Stimulated activated CD8-positive, alpha-beta memory T cell treated with anti-CD3 and anti-CD28 coated beads, Interleukin-12 subunit alpha, Interleukin-12 subunit beta, amount 100 ng/mL, for 1 hour (primary cell): ENCODE data around the gene NAP1L1.

Experiments
- DNase-seq: peaks from one replicate; pipeline ENCODE4 v3.0.0-alpha.2; 2020; ENCODE audit warnings: low read depth

NAP1L1 gene, protein sequence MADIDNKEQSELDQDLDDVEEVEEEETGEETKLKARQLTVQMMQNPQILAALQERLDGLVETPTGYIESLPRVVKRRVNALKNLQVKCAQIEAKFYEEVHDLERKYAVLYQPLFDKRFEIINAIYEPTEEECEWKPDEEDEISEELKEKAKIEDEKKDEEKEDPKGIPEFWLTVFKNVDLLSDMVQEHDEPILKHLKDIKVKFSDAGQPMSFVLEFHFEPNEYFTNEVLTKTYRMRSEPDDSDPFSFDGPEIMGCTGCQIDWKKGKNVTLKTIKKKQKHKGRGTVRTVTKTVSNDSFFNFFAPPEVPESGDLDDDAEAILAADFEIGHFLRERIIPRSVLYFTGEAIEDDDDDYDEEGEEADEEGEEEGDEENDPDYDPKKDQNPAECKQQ

DNA sequence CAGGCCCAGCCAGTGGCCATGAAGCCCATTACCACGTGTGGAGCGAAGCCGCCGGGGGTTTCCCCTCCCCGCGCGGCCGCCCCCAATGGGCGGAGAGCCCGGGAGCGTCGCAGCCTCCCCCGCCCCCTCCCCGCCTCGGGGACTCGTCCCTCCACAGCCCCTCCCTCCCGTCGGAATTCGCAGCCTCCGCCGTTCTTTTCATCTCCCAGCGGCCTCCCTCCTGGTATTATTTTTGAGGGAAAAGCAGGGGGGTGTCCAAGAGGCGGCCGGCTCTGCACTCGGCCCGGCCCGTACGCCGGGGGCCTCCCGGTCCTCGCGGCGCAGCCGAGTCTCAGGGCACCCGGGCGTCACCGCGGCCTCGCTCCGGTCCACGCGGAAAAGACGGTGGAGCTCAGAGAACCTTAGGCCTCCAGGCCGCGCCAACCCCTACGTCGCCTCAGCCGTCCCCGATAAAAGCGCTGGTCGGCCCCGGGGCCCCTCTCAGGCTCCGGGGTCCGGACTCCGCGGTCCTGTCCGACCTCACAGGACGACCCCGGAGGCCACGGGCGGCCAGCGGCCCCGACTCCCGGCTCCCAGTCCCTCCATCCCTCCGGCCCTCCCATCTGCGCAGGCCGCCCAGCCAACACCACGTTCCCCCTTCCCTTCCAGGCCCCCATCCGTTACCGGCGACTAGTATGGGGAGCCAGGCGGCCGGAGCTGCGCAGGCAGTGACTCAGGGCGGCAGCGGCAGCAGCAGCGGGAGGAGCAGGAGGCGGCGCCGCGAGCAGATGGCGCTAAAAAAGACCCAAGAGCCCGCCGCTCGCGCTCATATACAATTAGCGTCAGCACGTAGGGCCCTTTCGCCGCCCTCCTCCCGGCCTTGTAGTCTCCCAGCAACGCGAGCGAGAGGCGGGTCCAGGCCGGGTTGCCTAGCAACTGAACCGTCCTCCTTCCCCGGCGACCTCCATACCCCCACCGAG lies at the start of gene NAP1L1:
Gene NAP1L1, minus strand, starts transcription at position 782 of the 959 bp plus-strand sequence. CDS start 10,466 bp downstream, outside the sequence.
- DNase-seq, result peak; percentile 95

DNA sequence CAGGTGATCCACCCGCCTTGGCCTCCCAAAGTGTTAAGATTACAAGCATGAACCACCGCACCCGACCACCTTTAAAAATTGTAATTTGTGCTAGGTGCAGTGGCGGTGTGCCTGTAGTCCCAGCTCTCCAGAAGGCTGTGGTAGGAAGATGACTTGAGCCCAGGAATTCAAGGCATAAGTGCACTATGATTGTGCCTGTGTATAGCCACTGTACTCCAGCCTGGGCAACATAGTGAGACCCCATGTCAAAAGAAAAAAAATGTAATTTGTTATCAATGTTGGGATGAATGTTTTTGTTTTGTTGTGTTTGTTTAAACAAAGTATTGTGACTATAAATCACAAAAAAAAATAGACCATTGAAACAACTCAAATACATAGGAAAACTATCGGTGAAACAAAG lies 43.1 kb upstream of the NAP1L1 start:
- no peak for DNase-seq

DNA sequence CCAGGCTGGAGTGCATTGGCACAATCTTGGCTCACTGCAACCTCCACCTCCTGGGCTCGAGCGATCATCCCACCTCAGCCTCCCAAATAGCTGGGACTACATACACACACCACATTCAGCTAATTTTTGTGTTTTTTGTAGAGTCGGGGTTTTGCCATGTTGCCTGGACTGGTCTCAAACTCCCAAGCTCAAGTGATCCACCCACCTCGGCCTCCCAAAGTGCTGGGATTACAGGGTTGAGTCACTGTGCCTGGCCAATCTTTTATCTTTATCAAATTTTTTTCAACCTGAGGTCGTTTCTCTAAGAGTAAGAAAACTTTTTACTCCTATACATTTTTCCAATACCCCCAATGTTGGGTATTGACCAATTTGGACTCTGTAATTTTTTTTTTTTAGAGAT lies 40.0 kb upstream of the NAP1L1 start:
- DNase-seq, result no peak

DNA sequence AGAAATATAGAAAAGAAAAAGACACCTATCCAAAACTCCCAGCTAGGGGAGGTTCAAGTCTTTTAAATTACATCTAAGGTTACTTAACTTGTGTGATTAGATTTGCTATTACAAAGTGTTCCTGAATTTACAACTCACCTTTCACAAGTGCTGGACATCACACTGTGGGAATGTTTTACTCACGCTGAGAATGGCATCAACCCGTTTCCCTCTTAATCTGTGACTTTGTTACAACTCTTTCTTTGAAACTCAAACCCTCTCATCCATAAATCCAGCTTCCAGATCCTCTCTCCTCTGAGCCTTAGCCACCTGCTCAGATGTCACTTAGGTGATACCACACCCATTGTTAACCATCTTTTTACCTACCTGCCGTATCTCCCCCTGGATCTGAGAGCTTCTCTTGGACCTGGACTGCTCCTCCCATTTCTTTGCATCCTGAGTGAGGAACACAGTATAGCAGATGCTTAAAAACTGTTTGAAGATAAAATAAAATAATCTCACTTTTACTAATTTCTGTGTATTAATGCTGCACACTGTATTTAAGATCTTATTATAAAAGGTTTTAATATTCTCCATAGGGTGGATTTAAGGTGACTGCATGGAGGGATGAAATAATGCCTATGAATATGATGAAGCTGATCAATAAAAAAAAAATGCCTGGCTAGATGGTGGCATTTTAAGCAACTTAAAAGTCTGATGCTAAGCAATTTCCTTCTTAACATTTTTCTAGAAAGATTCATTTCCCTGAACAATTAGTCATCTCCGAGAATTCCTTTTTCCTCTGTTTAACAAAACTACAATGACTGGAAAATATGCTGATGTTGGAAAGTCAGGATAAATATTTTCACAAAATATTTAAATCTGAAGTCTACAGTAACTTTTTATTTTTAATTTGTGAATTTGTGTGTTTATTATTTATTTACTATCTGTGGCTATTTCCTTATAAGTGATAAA lies 39.1 kb upstream of the NAP1L1 start:
- no peak for DNase-seq

DNA sequence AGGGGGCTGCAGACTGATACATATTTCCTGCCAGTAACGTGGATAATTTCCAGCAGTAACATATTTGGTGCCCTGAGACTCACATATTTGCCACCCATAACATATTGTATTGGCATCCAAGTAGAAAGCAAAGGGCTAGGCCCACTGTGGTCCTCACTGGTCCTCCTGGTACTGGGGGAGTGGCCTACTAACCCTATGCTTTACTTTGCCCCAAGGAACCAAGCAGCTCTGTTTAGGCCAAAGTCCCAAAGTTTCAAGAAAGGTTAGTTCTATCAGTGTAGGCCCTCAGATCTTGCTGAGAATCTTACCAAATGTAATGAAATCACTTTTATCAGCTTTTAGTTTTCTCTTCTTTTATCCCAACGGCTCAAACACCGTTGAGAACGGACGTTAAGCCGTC lies 35.4 kb upstream of the NAP1L1 start:
- no peak for DNase-seq

DNA sequence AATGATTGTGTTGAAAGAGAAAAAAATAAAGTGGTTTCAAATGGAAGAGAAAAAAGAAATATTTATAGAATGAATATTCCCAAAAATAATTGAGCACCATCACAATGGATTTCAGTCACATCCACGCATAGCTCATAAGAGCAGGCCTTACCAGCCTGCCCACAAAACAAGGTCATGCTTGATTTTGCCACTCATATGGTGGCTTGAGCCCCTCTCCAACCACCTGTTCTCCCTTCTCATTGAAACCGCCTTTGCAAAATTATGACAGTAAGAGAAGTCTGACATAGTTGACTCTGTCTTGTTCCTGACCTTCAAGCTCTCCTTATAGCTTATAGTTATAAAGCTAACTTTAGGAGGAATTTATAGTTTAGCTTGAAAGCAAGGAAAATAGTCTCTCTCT lies 33.3 kb upstream of the NAP1L1 start:
- DNase-seq, result no peak

DNA sequence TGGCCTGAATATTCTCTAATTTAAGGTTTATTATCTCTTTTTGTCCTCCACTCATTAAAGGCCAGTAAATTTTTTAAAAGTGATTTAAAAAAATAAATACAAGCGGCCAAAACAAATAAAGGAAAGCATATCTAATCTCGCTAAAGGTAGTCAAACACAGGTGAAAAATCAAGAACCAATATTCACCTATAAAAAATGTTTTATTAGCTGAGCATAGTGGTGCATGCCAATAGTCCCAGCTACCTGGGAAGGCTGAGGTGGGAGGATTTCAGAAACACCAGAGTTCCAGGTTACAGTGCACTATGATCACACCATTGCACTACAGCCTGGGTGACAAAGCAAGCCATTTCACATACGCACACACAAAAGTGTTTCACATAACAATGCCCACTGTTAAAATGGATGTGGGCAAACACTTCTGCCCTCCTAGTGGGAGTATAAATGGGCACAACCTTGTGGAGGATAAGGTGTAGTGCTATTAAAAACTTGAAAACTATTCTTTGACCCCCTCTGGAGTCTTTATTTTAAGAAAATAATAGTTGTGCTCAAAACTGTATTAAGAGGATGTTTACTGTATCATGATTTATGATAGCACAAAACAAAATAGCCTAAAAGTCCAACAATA lies 32.7 kb upstream of the NAP1L1 start:
- no peak for DNase-seq

DNA sequence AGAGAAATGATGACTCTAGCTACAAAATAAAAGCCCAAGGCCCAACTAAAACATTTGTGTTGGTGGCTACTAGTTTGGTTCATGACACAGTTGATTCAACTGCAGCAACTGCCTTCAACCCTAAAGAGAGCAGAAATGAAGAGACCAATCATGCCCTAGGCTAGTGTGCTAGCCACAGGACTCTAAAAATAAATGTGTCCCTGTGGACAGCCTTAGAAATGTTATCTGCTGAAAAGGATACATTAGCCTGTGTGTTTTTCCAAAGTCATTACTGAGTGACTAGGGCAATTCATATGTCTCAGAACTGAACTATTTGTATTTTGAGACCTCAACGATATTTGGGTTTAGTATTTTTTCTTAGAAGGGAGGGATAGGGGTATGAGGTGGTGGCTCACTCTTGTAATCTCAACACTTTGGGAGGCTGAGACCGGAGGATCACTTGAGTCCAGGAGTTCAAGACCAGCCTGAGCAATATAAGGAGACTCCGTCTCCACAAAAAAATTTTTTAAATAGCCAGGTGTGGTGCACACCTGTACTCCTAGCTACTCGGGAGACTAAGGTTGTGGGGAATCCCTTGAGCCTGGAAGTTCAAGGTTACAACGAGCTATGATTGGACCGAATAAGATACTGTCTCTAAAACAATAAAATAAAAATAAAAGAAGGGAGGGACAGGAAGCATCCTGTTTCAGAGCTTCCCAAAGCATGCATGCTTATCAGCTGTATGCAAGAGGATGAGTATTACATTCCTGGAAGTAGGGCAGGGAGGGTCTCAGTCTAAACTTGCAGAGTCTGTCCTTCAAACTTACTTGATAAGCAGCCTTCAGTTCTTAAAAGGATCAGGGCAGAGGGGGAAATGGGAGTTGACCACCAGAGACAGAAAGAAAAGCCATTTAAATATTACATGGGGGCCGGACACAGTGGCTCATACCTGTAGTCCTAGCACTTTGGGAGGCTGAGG lies 29.6 kb upstream of the NAP1L1 start:
- no peak for DNase-seq

DNA sequence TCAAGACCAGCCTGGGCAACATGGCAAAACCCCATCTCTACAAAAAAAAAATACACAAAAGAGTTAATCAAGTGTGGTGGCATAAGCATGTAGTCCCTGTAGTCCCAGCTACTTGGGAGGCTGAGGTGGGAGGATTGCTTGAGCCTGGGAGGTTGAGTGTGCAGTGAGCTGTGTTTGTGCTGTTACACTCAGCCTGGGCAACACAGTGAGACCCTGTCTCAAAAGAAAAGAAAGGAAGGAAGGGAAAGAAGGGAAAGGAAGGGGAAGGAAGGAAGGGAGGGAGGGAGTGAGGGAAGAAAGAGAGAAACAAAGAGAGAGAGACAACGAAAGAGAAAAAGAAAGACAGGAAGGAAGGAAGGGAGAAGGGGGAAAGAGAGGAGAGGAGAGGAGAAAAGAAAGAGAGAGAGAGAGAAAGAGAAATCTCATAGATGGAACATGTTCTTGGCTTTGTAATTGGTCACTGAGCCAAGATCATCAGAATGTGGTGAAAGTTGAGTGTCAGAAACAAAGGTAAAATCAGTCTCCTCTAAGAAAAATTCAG lies 26.8 kb upstream of the NAP1L1 start:
- no peak for DNase-seq

DNA sequence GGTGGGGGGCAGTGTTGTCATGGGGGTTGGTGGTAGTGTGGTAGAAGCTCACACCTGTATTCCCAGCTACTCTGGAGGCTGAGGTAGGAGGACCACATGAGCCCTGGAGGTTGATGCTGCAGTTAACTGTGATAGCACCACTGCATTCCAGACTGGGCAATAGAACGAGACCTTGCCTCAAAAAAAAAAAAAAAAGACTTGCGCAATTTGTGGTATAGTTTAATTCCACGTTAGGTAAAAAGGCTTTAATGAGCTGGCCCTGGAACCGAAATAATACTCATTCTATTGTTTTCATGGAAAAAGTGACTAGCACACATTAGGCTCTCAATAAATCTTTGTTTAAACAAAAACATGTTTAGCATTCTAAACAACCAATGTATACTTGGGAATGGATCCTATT lies 25.4 kb upstream of the NAP1L1 start:
- DNase-seq, result no peak

DNA sequence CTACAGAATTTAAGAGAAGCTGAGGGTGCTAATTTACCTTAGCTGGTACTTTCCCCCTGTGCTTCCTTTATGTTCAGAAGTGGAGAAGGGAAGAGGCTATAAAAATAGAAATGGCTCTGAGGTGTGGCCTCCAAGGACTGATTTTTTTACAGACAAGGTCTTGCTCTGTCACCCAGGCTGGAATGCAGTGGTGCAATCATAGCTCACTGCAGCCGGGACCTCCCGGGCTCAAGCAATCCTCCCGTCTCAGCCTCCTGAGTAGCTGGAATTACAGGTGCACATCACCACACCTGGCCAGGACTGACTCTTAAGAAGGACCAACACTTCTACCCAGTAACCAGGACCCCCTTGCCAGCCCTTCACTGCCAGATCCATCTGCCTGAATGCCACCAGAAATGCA lies 23.9 kb upstream of the NAP1L1 start:
- DNase-seq, result no peak

DNA sequence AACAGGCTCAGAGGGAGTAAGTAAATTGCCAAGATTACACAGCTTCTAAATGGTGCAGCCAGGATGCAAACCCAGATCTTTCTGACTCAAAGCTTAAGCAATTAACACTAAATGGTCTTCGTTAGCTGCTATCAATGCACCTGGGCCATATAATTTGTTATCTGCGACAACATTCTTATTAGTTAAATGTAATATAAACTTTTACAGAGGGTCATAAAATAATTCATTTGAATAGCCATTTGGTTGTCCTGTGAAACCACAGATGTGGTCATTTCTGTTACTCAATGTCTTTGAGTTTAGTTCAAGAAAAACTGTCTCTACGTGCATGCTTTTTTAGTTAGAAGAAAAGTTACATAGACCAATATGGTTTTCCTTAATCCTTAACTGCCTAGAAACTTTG lies 22.1 kb upstream of the NAP1L1 start:
- DNase-seq, result no peak

DNA sequence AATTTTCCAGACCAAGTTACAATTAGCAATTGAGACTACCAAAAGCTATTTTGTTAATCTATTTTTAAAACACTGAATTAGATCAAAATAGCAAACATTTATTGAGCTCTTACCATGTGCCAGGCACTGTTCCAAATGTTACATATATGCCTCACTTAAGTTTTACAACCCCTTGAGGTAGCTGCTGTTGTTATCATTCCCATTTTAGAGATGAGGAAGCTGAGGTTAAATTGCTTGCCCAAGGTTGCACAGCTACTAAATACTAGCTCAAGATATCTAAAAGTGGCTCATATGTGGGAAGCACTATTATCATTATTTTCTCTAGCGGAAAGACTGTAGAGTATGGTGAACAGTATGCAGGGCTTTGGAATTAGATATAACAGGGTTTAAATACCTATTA lies 19.5 kb upstream of the NAP1L1 start:
- DNase-seq, result no peak

DNA sequence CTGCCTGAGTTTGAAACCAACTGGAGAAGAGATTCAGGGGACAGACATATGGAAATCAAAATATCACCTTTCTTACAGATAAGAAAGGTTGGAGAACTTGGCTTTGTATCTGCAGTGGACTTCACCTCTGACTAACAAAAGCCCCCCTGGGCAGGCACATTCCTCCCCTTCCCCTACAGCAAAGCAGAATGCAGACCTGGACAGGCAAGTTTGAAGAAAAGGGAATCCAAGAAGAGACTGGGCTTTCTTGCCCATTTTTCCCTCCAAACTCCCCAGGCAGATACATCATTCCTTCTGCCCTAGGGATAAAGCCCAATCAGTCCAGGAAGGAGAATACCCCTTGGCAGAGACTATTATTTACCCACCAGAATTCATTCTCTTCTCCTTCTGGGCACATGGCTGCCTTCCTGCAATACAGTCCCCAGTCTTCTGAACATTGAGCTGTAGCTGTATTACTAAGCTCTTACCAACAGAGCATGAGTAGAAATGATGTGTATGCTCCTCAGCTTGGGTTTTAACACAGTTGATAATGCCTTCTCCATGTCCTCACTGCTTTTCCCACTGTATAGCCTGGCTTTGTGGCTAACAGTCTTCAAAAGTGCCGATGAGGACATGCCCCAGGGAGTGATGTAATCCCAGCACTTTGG lies 17.4 kb upstream of the NAP1L1 start:
- DNase-seq, result no peak

DNA sequence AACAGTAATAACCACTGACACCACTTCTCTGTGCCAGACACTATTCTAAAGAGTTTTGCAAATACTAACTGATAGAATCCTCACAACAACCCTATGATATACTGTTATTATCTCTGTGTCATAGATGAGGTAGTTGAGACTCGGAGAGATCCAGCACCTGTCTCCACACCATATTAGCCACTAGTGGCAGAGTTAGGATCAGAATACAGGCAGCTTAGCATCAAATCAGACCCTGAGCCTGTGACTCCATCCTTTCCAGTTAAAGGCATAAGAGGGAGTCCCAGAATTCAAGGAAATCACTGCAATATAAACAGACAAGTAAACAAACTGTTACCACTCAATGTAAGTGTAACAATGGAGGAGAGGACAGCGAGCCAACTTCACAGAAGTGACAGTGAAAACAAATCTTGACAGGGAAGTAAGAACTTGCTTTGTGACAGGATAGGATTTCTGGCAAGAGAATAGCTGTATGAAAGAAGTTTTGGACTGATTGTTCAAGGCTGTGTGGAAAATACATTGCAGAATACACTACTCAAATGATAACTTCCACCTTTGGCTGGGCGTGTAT lies 11.7 kb upstream of the NAP1L1 start:
- no peak for DNase-seq

DNA sequence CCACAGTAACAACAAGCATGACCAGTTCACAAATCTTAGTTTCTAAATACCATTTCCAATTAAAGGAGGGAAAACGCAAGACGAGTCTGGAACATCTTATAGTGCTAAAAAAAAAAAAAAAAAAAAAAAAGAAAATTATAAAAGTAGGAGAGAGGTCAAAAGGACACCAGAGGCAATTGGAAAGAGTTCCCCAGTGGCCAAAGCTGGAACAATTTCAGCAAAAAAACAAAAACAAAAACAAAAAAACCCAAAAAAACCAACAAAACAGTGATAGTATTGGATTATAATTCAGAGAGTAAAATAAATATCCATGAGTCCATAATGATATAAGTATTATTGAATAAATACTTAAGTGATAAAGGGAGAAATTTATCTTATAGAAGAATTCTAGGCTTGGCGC lies 10.3 kb upstream of the NAP1L1 start:
- DNase-seq, result no peak

DNA sequence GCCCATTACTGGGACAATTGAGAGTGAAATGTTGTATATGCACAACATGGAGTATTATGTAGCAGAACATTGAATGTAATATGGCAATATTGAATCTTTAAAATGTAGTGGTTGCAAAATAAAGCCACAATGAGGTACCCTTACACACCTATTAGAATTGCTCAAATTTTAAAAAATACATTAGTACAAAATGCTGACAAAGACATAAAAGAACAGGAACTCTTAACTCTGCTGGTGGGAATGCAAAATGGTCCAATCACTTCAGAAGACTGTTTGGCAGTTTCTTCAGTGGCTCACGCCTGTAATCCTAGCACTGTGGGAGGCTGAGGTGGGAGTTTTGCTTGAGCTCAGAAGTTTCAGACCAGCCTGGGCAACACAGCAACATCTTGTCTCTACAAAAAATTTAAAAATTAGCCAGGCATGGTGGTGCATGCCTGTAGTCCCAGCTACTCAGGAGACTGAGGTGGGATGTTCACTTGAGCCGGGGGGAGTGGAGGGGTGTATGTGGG lies 6.8 kb upstream of the NAP1L1 start:
- no peak for DNase-seq

DNA sequence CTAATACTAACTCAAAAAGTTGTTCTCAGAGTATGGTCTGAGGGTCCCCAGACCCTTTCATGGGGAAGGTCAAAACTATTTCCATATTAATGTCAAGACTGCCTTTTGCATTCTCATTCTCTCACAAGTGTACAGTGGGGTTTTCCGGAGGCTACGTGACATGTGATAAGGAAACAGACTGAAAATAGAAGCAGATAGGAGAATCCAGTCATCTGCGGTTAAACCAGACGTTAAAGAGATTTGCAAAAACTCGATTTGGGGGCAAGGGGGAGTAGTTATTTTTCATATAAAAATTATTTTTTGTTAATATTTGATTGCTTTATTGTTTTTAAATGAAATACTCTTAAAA lies 1.0 kb upstream of the NAP1L1 start:
- DNase-seq, result peak; percentile 15
